ENCODE data around the gene LAMA5.

LAMA5 gene

DNA sequence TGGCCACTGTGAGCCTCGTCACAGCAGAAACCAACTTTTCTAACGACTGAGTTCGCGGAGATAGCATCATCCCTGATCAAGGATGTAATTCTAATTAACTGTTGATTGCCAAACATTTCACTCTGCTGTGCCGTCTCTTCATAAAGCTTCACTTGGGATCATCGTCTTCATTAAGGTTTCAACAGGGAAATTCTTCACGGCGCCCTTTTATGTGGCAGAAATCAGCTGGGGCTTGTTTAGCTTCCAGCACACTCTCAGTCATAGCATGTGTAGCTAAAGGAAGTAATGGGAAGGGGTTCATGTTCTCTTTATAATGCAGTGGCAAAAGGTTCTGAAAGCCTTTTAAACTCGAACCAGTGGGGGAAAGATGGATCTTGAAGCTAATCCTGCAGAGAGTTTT is 73.2 kb downstream of the LAMA5 start:
- in situ Hi-C loops (cut with HindIII; ENCODE audit: low pct_unique_long_range_greater_than_20kb, low sequenced_read_pairs) = no loop called here
- DNase-seq (ENCODE audit: low read depth in 1 of 2, low spot score in 1 of 2) = no peak
- no peak for TF ChIP-seq JUND (IDR thresholded peaks at IDR 0.05; ENCODE audit: low read depth)

DNA sequence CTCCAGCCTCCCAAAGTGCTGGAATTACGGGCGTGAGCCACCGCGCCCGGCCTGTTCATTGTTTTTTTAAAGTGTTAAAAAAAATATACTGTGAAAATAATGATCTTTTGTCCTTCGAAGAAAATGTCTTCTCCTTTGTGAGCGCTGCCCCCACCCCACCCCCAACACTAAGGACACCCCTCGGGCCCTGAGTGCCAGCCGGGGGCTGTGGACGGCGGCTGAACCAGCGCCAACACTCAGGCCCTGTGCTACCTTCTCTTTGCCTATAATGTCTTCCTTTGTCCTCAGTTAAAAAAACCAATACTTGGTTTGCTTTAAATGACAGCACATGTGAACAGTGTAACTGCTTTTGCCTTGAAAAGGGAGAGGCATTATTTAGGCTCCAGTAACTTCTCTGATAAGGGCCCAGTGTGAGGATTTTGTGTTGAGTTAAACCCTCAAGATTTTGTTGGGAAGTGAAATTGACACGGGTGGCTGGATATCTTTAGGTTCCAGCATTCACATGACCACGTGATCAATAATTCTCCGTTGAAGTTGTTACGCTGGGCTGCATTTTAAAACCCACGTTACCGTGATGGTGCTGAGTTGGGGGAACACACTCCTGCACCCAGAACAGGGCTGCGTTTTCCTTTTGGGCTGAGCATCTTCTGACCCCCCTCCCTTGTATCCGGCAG is 73.9 kb downstream of the LAMA5 start:
- in situ Hi-C loops (cut with HindIII; ENCODE audit: low pct_unique_long_range_greater_than_20kb, low sequenced_read_pairs) = no loop called here
- DNase-seq (ENCODE audit: low read depth in 1 of 2, low spot score in 1 of 2) = no peak
- TF ChIP-seq JUND (IDR thresholded peaks at IDR 0.05; ENCODE audit: low read depth) = no peak

DNA sequence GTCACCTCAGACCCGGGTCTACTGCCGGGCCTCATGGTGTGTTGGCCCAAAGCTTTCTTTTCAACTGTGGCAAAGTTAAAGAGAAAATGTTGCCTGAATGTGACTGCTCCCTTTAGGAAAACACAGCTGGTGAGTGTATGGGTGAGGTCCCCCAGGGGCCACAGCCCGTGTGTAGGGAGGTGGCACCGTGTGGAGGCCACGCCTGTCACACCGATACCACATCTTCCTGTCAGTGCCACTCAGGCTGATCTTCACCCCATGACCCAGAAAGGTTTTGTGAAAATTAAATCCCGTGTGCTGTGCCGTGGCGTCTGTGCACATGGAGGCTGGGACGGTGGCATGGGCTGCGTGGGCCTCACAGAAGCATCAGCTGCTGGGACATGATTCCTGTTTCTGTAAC is 75.0 kb downstream of the LAMA5 start:
- no peak for TF ChIP-seq JUND (IDR thresholded peaks at IDR 0.05; ENCODE audit: low read depth)
- in situ Hi-C loops (cut with HindIII; ENCODE audit: low pct_unique_long_range_greater_than_20kb, low sequenced_read_pairs) = no loop called here
- DNase-seq (ENCODE audit: low read depth in 1 of 2, low spot score in 1 of 2) = no peak

DNA sequence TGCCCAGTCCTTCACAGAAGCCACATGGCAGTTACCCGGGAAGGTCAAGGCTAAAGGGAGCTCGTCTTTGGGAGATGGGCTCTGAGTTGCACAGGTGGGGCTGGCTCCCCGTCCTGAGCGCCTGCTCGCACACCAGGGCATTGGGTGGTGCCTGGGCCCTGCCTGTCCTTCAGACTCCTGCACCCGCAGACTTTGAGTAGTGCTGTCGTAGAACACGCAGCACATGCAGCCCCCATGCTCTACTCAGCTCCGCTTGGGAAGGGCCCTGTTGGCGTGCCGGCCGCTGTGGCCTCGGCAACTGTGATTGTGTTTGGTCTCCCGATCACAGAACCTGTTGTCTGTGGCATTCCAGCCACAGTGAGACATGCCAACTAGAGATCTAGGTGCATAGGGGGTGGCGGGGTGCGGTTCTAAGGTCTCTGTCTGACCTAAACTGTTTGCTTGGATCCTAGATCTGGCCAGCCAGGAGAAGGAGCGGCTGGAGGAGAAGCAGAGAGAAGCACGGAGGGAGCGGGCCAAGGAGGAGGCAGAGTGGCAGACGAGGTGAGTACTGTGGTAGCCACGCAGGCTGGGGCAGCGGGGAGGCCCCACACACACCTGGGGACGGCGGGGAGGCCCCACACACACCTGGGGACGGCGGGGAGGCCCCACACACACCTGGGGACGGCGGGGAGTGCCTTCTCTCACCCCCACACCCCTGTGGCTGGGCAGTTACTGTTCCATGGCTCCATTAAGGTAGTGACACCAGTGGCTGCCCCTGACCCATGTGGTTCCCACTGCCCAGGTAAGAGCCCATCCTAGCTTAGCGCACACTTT is 75.7 kb downstream of the LAMA5 start:
- no peak for TF ChIP-seq JUND (IDR thresholded peaks at IDR 0.05; ENCODE audit: low read depth)
- in situ Hi-C loops (cut with HindIII; ENCODE audit: low pct_unique_long_range_greater_than_20kb, low sequenced_read_pairs) = no loop called here
- no peak for DNase-seq (ENCODE audit: low read depth in 1 of 2, low spot score in 1 of 2)

DNA sequence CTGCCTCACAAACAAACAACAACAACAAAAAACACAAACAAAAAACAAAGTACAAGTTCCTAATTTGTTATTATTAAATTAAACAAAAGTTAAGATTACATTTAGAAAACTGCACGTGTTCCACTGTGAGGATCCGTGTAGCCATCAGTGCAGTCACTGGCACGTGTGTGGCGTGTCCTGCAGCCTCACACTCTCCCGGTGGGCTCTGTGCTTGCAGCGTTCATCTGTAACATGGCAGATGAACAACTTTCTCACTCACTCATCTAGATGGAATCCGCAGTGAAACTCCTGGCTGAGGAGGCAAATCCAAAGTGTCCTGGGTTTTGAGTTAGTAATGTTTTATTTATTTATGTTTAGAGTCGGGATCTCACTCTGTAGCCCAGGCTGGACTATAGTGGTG is 77.2 kb downstream of the LAMA5 start:
- TF ChIP-seq JUND (IDR thresholded peaks at IDR 0.05; ENCODE audit: low read depth) = no peak
- in situ Hi-C loops (cut with HindIII; ENCODE audit: low pct_unique_long_range_greater_than_20kb, low sequenced_read_pairs) = no loop called here
- DNase-seq (ENCODE audit: low read depth in 1 of 2, low spot score in 1 of 2) = no peak

DNA sequence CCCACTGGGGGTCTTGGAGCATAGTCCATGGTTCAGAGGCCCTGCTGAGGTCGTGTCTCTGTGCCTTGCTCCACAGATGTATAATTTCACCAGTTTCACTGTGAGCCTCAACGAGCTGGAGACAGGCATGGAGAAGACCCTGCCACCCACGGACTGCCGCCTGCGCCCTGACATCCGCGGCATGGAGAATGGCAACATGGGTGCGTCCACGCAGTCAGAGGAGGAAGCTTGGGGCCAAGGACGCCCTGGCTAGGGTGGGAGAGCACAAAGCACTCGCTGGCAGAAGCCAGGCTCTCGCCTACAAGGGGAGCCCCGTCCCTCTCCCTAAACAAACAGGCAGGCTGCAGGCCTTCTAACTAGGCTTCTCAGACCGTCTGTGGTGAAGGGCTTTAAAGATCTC is 78.0 kb downstream of the LAMA5 start:
- no peak for DNase-seq (ENCODE audit: low read depth in 1 of 2, low spot score in 1 of 2)
- TF ChIP-seq JUND (IDR thresholded peaks at IDR 0.05; ENCODE audit: low read depth) = no peak
- in situ Hi-C loops (cut with HindIII; ENCODE audit: low pct_unique_long_range_greater_than_20kb, low sequenced_read_pairs) = no loop called here

DNA sequence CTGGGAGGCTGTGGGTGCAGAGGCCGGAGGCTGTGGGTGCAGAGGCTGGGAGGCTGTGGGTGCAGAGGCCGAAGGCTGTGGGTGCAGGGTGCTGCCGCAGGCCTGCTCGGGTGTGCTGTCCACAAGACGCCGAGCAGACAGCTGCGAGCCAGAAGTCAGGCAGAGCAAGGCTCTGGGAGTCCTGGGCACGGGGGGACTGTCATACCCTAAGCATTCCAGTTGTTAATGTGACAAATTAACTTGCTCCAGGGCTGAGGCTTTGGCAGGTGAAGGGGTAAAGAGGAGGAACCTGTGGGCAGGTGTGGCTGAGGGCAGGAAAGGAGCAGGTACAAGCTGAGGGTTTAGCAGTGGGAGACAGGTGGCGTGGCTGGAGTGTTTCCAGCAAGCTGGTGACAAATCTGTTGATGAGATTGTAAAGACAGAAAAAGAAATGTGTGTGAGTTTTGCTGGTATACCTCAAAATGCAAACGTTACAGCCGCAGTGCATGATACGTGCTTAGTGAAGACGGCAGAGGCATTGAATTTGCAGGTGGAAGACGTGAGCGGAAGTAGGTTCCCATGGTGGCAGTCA is 78.5 kb downstream of the LAMA5 start:
- DNase-seq (ENCODE audit: low read depth in 1 of 2, low spot score in 1 of 2) = no peak
- in situ Hi-C loops (cut with HindIII; ENCODE audit: low pct_unique_long_range_greater_than_20kb, low sequenced_read_pairs) = no loop called here
- no peak for TF ChIP-seq JUND (IDR thresholded peaks at IDR 0.05; ENCODE audit: low read depth)

DNA sequence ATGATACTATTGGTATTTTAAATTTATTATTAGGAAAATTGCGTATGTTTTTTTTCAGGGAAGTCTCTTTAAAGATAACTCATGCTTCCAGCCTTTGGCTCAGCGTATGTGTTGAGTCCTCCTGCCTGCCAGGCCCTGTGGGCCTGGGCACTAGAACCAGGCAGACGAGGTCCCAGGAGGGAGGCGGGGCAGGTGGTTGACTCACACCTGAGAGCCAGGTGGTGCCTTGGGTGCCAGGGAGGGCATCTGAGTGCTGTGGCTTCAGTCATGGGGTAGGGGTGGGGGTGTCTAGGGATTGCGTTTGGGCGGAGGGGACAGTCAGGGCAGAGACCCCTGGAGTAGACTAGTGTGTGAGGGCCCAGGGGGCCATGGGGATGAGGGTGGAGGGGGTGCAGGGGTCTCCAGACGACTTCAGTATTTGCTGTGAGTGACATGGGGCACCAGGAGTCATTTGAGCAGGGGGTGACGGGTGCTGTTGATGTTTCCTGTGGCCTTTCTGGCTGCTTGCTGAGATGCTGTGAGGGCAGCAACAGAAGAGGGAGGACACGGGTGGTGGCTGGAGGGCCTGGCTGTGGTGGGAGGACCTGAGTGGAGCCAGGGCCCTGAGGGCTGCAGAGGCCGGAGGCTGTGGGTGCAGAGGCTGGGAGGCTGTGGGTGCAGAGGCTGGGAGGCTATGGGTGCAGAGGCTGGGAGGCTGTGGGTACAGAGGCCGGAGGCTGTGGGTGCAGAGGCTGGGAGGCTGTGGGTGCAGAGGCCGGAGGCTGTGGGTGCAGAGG is 79.2 kb downstream of the LAMA5 start:
- in situ Hi-C loops (cut with HindIII; ENCODE audit: low pct_unique_long_range_greater_than_20kb, low sequenced_read_pairs) = no loop called here
- TF ChIP-seq JUND (IDR thresholded peaks at IDR 0.05; ENCODE audit: low read depth) = no peak
- DNase-seq (ENCODE audit: low read depth in 1 of 2, low spot score in 1 of 2) = no peak

DNA sequence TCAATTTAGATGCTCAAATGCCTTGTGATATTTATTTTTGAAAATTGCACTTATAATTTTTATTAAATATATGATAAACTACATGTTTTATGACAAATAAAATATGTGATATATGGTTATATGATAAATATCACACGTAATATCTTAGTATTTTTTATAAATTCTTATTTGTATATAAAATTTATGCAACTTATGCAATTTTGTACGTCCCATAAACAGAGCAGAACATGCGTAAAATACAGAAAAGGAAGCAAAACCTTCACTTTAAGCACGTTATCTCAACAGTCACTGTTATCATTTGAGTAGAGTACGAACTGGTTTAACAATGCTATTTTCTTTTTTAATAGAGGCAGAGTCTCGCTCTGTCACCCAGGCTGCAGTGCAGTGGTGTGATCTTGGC is 80.0 kb downstream of the LAMA5 start:
- in situ Hi-C loops (cut with HindIII; ENCODE audit: low pct_unique_long_range_greater_than_20kb, low sequenced_read_pairs) = no loop called here
- no peak for DNase-seq (ENCODE audit: low read depth in 1 of 2, low spot score in 1 of 2)
- TF ChIP-seq JUND (IDR thresholded peaks at IDR 0.05; ENCODE audit: low read depth) = no peak

DNA sequence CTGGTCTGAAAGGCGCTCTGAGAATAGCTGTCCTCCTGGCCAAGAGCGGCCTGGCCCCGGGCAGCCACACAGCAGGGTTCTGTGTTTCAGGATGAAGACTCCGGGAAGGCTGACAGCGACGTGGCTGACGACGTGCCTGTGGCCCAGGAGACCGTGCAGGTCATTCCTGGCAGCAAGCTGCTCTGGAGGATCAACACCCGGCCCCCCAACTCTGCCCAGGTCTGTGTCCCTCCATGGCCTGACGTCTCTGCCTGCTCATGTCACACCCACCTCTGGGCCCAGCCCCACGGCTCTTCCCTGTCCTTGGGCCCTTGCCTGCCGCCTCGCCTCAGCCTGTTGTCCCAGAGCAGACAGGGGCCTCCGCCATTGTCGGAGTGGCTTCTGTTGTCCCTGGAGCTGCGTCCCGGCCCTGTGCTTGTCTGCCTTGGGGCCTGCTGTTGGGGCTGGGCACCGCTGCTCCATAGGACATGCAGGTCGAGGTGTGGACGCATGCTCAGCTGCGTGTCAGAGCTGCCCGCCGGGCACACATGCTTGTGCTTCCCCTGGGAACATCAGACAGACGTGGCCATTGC is 80.5 kb downstream of the LAMA5 start:
- DNase-seq (ENCODE audit: low read depth in 1 of 2, low spot score in 1 of 2) = no peak
- in situ Hi-C loops (cut with HindIII; ENCODE audit: low pct_unique_long_range_greater_than_20kb, low sequenced_read_pairs) = no loop called here
- TF ChIP-seq JUND (IDR thresholded peaks at IDR 0.05; ENCODE audit: low read depth) = no peak

DNA sequence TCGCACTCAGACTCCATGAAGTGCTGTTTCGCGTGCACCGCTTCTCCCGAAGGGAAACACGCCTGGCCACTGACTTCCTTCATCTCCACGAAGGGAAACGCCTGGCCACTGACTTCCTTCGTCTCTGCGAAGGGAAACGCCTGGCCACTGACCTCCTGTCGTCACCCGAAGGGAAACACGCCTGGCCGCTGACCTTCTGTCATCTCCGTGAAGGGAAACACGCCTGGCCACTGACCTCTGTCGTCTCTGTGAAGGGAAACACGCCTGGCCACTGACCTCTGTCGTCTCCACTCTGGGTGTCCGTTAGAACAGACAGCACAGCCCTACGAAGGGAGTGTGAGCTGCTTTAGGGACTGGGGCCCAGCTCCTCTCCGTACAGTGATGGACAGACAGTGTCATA is 81.4 kb downstream of the LAMA5 start:
- TF ChIP-seq JUND (IDR thresholded peaks at IDR 0.05; ENCODE audit: low read depth) = no peak
- in situ Hi-C loops (cut with HindIII; ENCODE audit: low pct_unique_long_range_greater_than_20kb, low sequenced_read_pairs) = no loop called here
- no peak for DNase-seq (ENCODE audit: low read depth in 1 of 2, low spot score in 1 of 2)

DNA sequence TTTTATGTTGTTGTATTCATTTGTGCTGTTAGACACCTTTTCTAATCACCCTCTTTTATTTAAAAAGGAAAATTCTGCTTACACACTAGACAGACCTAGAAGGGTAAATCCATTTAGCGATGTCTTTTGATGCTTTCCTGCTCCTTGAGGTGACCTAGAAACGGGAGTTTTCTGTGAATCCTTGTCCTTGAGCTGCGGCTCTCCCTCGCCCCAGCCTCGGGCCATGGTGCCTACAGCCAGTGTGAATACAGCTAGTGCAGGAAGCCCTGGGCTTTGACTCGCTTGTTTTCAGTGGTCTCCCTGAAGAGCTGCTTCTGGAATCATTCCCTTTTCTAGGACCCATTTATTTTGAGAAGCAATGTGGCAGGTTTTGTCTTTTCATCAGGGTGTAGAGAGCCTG is 82.0 kb downstream of the LAMA5 start:
- in situ Hi-C loops (cut with HindIII; ENCODE audit: low pct_unique_long_range_greater_than_20kb, low sequenced_read_pairs) = no loop called here
- TF ChIP-seq JUND (IDR thresholded peaks at IDR 0.05; ENCODE audit: low read depth) = no peak

More for the DNA sequence above, 82.0 kb downstream of the LAMA5 start:
- DNase-seq (ENCODE audit: low read depth in 1 of 2, low spot score in 1 of 2) = no peak

All from T47D (cell line).